Measurements from ENCODE around the gene FCHSD2. TPM values are rescaled to one million over a fixed set of nuclear protein-coding genes. Genes with fewer than 3 reads are reported as not detected.
A peak's percentile ranks its signal among the peaks of the same experiment; 100 is the strongest.
"Not testable (repeated sequence)": the region's sequence is repeated elsewhere in the genome, so short reads cannot be mapped to it uniquely, and the experiment has no call there.

FCHSD2 gene
- polyA plus RNA-seq, 10 donors, result 21.6 to 32.2 (median 25.8) TPM

DNA sequence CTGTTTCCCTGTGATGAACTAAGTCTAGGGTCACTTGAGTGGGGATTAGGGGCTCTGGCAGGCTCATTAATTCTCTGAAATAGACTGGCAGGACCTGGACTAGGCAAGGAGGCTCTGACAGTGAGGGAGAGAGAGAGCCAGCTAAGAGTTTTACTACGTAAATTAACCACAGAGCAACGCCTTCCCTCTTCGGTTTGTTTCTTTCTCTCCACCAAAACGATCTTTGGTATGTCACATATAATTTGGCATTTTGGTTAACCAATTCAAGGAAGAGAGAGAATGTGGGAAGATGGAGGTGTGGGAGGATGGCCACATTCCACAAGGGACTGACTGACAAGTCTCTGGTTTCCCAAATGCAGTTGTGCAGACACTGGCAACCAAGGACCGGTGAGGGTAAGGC is 300.0 kb downstream of the FCHSD2 start:
- DNase-seq, result no peak

DNA sequence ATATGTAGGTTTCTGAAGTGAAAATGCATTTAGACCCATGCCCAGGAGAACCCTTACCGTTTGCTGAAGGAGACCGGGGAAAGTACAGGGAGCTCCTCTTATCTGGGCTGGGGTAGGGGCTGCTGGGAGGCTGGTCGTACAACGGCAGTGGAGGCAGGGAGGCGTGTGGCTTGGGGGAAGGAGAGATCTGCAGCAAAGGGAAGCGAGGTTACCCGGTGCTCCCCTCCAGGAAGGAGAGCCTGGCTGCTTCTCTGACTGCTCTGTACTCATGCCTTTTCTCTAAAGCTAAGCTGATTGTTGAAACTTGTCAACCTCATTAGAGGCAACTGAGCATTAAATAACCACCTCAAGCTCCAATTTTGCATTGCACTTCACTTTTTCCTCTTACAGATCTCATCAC is 300.7 kb downstream of the FCHSD2 start:
- no peak for DNase-seq

DNA sequence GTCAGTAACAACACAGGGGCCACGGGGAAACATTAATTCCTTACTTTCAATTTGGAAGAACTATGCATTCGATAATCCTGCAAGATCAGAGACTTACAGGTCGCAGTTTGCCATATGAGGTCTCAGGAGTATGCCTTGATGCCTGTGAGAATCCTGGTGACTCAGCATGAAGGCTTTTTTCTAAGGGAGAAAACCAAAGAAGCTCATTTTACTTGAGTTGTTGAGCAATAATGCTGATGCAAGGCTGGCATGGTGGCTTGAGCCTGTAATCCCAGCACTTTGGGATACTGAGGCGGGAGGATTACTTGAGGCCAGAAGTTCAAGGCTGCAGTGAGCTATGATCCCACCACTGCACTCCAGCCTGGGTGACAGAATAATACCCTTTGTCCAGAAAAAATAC is 301.3 kb downstream of the FCHSD2 start:
- peak in 1 of 3 donors; percentile 54 for DNase-seq

DNA sequence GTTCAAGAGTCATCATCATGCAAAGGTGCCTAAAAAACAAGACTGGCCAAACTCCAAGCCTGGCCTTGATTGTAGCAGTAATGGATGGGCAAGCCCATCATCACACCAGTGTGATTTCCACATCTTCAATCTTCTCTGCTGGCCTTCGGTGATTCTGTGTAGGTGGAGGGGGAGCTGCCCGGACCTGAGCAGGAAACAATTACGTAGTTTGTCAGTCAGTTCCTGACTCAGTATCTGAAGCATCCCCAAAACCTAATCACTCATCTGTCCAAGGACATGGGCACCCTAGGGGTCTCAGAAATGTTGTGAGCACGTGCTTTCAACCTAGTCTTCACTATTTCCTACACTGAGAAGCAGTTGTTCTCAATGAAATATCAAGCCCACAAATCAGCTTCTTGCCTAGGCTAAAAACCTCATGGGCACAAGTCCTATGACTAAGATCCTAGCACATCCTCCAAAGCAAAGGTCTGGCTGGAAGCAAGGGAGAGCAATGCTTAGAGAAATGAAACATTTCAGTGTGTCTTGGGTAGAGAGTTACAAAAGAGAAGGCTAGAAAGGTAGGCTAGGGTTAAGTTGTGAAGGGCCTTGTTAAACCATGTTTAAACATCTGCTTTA is 303.3 kb downstream of the FCHSD2 start:
- DNase-seq, result no peak

DNA sequence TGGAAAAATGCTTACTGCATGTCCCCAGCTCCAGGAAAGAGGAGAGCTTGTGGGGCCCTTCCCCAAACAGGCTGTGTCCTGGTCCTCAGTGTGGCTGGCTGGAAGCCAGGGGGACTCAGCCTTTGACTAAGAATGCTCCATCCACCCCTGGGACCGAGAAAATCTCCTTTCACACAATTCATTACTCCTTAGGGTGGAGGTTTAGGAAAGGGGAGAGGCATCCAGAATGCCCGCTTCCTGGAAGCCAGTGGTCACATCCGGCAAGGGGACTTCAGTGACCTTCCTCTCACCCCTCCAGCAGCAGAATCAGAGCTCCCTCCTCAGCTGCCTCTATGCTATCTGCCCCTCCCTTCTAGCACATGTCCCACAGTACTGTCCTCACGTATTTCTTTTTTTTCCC is 306.0 kb downstream of the FCHSD2 start:
- DNase-seq, result peak in 2 of 3 donors; percentile 66 to 81

DNA sequence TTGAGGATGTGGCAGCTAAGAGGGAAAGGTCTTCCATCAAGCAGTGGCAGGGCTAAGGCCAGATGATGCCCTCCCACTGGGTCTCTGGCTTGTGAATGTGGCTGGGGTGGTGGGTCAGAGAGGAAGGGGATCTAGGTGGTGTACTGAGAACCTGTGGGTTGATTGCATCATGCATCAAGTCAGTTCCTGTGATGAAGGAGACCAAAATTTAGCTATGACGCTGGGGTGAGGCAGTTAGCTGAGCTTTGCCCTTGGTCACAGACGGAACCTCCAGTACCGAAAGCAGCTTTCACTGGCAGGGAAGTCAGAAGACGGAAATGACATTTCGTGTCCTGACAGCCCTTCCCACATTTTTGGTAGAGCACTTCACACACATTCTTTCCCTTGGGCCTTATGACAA is 307.2 kb downstream of the FCHSD2 start:
- DNase-seq, result peak in 1 of 3 donors; percentile 17

DNA sequence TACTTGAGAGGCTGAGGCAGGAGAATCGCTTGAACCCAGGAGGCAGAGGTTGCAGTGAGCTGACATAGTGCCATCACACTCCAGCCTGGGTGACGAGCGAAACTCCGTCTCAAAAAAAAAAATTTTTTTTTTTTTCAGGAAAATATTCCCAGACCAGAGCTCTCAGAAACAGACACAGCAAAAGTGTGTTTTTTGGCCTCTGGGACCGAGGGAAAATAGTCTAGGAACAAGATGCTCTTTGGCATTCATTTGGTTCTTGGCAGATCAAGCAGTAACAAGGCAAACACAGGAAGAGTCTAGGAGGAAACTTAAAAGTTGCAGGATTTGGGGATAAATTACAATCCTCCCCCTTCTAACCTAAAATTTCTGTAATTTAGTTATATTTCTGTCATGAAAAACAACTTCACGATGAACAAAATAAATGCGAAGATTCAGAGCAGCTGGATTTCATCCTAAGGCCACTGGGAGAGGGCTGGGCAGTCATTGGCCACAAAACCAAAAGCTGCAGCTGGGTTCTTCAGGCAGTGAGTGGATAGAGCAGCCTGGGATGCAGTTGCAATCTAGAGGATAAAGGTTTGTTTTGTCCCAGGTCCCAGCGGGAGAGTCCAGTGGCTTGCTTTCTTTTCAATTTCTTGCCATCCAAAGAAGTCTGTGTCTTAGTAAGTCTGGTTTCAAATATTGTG is 308.2 kb downstream of the FCHSD2 start:
- DNase-seq, result peak in 2 of 3 donors; percentile 77 to 88

DNA sequence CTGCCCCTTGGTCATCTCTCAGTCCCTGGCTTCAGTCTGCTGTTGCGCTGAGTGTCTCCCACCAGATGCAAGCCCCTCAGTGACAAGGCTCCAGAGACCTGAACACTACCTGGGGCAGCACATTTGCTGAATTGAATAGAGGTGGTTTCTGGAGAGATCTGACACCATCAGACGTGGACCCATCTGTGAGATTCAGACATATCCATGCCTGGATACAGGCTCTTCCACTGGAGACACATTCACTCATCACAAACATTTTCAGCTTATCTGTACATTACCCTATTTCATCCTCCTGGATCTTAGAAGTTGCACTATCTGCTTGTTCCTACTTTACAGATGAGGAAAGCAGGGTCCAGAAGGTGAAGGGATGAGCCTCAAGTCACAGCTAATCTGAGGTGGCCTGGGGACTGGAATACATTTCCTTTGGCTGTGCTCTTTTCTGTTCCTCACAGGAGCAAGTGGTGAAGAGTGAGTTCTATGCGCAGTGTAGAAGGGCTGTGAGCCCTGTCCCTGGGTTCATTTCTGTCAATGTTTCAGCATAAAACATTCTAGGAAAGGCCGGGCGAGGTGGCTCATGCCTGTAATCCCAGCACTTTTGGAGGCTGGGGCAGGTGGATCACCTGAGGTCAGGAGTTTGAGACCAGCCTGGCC is 308.9 kb downstream of the FCHSD2 start:
- no peak for DNase-seq

DNA sequence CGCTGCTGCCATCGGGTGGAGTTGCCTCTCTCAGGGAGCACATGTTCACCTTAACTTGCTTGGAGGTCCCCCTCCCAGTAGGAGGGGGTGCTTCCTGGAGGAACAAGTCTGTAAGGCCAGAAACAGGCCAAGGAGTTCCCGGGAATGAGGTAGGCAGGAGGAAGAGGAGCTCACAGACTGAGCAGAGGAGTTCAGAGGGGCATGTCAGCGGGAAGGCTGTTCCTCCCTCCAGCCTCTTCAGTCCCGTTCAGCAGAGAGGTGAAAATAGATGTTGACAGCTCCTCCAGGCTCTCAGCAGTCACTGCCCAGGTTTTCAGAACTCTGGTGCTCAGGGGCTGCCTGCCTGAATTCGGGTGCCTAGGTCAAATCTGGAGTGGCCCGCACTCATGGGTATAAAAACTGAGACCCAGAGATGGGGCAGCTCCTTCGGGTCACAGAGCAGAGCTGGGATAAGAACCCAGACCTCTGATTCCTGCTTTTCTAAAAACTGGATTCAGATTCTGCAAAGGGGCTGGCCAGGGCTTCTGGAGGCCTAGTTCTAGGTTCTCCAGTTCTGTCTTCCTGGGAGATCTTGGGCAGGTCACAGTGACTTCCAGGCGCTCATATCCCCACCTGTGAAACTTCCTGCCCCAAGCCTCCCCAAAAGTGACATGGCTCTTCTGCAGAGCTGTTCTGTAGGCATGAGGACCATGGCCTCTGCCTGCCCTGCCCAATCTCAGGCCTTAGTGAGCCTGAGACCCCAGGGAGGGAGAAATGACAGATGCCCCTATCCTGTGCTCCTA is 309.6 kb downstream of the FCHSD2 start:
- peak in 1 of 3 donors; percentile 29 for DNase-seq

DNA sequence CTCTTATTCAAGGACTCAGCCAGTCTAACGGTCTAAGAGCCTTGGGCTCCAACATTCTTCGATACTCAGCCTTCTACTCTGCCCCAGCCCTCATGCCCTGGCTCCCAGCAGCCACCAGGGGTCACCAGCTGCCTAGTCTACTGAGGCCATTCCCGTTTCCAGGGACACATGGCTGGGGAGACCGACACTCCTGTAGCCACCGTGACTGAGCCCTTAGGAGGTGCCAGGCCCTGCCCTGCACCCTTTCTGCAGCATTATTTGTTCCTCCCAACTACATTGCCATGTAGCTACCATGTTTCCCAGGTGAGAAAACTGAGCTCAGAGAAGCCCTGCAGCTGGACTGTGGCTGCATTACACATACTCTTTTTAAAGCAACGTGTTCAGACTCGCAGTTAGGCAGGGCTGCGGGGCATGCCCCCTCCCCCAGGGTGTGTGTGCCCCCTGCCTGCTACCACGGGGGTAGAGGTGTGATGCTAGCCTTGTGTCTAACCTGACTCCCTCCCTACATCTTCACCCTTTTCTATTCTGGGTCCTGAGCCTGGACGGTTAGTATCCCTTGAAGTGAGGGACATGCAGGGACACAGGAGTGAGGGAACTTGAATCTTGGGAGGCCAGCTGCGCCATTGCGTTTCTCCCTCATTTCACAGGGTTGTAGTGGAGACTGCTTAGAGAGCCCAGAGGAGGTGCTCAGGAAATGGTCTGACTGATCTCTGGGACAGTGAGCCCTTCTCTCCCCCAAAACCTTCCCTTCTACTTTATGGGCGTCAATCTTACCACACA is 310.4 kb downstream of the FCHSD2 start:
- DNase-seq, result peak; percentile 77 to 91 (median 84)

DNA sequence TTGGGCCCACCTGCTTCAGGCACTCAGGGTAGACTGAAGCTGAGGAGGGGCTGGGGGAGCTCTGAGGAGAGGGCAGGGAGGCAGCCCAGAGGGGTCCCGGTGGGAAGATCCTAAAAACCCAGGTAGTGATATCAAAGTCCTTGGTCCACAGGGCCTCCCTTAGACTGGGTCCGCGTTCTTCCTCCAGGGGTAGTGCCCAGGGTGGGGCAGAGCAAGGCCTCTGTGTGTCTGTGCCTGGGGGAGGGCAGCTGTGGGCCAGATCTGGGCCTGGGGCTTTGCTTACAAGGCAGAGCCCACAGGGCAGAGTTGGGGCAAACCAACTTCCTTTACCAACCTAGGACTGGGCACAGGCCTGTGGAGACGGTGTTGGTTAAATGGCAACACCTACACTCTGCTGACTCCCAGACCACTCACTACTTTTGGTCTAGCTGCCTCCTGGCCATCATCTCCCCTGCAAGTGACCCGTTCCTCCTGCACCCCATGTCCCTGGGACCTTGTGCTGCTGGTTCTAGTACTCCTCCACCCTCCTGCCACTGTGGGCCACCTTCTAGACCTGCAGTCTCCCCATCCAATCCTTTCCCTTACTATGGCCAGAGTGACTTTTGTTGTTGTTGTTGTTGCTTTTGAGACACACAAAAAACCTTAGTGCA is 312.1 kb downstream of the FCHSD2 start:
- no peak for DNase-seq

DNA sequence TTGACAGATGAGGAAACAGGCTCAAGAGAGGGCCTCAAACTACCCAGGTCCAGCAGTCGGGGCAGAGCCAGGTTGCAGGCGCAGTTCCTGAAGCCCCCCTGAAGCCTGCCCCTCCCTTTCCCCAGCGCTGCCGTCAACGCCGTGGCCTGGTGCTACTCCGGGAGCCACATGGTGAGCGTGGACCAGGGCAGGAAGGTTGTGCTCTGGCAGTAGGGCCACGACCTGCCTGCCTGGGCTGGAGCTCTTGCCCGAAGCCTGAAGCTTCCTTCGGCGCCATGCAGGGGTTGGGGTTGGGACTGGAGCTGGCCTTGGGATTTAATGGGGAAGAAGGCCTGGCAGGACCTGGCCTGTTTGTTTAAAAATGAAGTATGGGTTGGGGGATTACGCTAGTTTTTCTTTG is 312.9 kb downstream of the FCHSD2 start:
- no peak for DNase-seq

DNA sequence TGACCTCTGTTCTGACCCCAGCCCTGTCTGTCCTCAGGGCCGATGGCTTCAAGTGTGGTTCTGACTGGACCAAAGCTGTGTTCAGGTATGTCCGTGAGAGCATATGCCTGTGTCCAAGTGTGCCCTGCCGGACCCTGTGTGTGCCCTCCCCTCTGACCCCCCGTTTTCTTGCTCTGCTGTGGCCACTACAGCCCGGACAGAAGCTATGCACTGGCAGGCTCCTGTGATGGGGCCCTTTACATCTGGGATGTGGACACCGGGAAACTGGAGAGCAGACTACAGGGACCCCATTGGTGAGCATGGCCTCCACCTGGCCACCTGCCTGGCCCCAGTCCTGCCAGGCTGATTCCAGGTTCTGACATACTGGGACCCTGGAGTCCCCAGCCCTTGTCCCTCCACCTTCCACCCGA is 313.4 kb downstream of the FCHSD2 start:
- no peak for DNase-seq

DNA sequence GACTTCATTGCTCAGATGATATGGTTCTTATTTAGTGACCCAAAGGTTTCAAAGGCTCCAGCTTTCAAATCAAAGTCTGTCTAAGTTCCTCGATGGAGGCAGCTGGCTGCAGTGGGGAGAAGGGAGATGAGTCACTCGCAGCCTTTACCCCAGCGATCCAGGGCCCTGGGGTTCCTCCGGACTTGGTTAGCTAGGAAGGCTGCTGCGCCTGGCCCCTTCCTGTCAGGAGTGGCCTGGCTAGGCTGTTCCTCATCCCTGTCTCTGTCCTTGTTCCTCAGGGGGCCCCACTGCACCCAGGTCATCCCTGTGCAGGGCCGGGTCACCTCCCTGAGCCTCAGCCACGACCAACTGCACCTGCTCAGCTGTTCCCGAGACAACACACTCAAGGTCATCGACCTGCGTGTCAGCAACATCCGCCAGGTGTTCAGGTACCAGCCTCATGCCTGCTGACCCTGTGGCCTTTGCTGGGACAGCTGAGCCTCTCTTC is 314.0 kb downstream of the FCHSD2 start:
- no peak for DNase-seq

DNA sequence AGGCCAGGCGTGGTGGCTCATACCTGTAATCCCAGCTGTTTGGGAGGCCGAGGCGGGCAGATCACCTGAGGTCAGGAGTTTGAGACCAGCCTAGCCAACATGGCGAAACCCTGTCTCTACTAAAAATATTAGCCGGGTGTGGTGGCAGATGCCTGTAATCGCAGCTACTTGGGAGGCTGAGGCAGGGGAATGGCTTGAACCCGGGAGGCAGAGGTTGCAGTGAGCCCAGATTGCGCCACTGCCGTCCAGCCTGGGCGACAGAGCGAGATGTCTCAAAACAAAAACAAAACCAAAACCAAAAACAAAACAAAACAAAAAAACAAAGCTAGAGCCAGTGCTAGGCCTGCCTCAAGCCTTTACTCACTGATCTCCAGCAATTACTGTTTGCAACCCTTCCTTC is 314.5 kb downstream of the FCHSD2 start:
- DNase-seq, result not testable (repeated sequence)

DNA sequence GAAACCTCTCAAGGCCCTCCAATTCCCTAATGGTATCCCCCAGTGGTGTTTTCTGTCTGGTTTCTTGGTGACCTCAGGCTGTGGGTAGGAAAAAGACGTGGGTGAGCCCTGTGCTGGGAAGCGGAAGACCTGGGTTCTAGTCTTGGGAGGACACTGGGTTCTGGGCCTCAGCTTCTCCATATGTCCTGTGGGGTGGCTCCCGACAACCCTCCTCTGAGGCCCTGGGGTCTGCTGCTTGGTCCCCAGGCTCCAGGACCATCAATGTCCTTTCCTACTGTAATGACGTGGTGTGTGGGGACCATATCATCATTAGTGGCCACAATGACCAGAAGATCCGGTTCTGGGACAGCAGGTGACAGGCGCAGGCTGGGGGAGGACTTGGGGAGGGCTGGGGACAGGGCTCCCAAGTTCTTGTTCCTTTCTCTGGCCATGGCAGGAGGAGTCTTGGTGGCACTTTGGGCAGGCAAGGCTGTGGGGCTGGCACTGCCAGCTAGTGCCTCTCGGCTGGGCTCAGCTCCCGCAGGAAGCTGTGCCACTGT is 315.1 kb downstream of the FCHSD2 start:
- DNase-seq, result no peak

DNA sequence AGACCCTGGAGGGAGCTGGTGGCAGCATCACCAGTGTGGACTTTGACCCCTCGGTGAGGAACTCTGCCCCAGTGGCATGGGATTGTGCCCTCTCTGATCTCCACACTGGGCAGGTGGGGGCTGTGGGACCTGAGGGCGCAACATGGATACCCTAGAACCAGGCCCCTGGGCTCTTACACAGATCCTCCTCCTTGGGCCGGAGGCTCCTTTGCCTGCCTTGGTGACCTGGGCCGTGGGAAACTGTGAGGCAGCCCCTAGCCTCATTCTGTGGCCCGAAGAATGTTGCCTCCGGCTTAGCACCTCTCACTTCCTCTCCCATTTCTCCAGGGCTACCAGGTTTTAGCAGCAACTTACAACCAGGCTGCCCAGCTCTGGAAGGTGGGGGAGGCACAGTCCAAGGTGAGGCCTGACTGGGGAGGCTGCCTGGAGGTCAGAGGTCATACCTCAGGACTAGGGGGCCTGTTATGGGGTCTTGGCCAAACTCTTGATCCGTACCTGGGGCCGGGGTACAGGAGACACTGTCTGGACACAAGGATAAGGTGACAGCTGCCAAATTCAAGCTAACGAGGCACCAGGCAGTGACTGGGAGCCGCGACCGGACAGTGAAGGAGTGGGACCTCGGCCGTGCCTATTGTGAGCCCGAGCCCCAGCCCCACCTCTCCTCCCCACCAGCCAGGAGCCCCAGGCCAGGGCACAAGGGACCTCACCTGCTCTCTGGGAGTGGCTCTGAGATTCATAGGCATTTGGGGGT is 315.8 kb downstream of the FCHSD2 start:
- no peak for DNase-seq

DNA sequence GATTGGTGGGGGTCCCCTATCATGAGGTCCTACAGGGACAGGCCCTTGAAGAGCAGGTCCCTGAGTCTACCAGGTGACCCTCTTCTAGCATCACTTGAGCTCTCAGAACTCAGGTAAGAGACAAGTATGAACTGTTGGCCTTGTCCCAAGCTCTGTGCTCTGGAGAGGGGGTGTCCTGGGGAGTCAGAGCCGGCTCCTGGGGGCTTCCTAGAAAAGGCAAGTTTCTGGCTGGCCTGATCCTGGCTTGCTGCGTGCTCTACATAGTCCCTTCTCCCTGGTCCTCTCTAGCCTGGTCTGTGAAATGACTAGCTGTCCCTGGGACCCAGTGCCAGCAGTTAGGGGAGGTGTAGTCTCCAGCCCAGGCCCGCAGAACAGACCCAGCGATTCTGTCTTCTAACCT is 316.5 kb downstream of the FCHSD2 start:
- no peak for DNase-seq

DNA sequence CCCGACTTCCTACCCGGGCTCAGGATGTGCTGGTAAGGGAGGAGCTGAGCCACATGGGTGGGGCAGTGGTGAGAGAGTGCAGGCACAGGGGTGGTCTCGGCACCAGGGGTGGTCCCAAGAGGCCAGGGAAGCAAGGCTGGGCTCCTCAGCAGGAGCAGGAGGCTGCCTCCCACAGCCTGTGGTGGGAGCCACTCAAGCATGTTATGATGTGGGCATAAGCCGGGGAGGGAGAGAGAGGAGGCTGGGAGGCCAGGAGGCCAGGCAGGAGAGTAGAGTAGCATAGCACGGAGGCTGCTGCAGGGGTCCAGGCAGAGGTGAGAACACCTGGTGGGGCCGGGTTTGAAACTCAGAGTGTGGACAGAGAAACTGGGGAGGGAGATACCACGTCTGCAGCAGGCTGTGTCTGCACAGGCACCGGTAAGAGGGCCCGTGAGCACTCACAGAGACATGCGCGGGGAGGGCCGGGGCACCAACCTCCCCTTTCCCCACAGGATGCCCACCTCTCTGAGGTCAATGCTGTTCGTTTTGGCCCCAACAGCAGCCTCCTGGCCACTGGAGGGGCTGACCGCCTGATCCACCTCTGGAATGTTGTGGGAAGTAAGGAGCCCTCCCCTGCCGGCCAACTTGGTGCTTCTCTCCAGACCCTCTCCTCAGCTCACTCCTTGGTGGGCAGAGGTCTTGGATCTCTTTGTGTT is 317.2 kb downstream of the FCHSD2 start:
- DNase-seq, result no peak

Measured in muscle of back (tissue), 11 donors.